ENCODE measurements around the gene DLL4. TPM values are rescaled to one million over a fixed set of nuclear protein-coding genes. Genes with fewer than 3 reads are reported as not detected.

Gene DLL4
- total RNA-seq, 1 experiment from 2014 or later = 0.11 TPM

DNA sequence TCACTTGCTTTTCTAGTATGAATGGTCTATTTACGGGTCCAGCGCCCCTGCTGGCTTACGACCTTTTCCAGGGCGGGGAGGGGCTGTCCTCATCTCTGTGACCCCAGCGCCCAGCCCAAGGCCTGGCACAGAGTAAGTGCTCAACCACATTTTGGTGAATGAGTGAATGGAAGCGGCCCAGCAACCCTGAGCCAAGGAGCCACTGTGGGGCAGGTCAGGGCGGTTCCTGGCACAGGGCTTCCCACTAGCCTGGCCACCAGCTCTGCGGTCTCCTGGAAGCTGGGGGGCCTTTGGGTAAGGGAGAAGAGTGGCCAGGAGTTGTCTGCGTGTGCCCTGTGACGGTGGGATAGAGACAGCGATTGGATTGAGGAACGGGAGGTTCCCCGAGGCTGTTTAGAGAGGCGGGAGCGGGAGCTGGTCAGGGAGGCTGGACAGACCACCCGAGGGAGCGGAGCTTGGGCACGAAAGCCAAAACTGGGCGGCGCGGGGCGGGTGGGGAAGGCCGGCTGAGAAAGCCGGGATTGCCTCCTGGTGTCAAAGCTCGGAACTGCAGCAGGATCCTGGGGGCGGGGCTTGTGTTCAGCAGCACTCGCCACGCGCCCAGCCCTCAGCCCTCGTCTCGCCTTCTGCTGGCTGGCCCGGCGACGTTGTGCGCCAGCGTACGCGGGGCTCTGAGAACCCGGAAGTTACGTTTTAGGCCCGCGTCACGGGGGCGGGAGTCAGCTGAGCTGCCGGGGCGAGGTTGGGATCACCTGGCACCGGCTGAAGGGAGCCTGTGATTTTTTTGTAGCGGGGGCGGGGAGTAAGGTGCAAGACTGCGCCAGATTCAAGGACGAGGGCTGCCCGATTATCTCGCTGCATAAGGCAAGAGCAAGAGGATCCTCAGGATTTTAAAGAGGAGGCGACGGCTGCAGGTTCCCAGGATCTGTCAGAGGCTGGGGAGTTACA lies 35.1 kb upstream of the DLL4 start, which contains the start of gene VPS18:
VPS18 (plus strand) TSS at position 718 of the 948 bp plus-strand sequence. CDS start 319 bp downstream, outside the sequence.
- no peaks in the 10 kb centered on the region for H3K27me3 ChIP-seq (replicated peaks; ENCODE audit: insufficient read depth, low read depth, low read length, poor library complexity)
- ChIA-PET CTCF (interaction anchor here (0.5 to 3.0 kb wide), 13 partner anchors 10 to 1403 kb away, joined by 3 to 103 read pairs (median 5); partner anchors contain the start of genes RHOV and RPUSD2), POLR2A (ENCODE audit: low non-redundant PET) (no interaction called here)
- peak within 1 kb of the TSS; percentile 79 for H3K27ac ChIP-seq (ENCODE audit: low read depth, low read length, poor library complexity, severe bottlenecking)
- no TSS peak for BruUV-seq (replicated peaks)
- intact Hi-C loops (cut with micrococcal nuclease; ENCODE audit: unreplicated experiment) = loop anchor here (1.0 to 2.0 kb wide), 4 partner anchors 35 to 305 kb away; no protein-coding TSS in a partner anchor
- TF ChIP-seq, protein P1, sequence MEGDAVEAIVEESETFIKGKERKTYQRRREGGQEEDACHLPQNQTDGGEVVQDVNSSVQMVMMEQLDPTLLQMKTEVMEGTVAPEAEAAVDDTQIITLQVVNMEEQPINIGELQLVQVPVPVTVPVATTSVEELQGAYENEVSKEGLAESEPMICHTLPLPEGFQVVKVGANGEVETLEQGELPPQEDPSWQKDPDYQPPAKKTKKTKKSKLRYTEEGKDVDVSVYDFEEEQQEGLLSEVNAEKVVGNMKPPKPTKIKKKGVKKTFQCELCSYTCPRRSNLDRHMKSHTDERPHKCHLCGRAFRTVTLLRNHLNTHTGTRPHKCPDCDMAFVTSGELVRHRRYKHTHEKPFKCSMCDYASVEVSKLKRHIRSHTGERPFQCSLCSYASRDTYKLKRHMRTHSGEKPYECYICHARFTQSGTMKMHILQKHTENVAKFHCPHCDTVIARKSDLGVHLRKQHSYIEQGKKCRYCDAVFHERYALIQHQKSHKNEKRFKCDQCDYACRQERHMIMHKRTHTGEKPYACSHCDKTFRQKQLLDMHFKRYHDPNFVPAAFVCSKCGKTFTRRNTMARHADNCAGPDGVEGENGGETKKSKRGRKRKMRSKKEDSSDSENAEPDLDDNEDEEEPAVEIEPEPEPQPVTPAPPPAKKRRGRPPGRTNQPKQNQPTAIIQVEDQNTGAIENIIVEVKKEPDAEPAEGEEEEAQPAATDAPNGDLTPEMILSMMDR (conservative IDR thresholded peaks at IDR 0.05; ENCODE audit: low read depth, low read length) = peak; percentile 87
- TF ChIP-seq EZH2 (IDR thresholded peaks at IDR 0.05; ENCODE audit: borderline replicate concordance, low read depth, low read length, poor library complexity, severe bottlenecking) = no peak
- H3K9me3 ChIP-seq (ENCODE audit: low read depth, low read length, poor library complexity, severe bottlenecking) = no peaks in the 10 kb centered on the region
- peak; percentile 98 for DNase-seq (ENCODE audit: low spot score)
- peaks cover 5% of the 10 kb centered on the region for H3K36me3 ChIP-seq (ENCODE audit: insufficient read depth, low read length, poor library complexity, severe bottlenecking)
- H3K4me1 ChIP-seq (ENCODE audit: insufficient read depth, low read length, poor library complexity, severe bottlenecking) = peaks cover 6% of the 10 kb centered on the region
- H3K4me3 ChIP-seq (ENCODE audit: low read depth, low read length, poor library complexity, severe bottlenecking) = peak within 1 kb of the TSS; percentile 95

DNA sequence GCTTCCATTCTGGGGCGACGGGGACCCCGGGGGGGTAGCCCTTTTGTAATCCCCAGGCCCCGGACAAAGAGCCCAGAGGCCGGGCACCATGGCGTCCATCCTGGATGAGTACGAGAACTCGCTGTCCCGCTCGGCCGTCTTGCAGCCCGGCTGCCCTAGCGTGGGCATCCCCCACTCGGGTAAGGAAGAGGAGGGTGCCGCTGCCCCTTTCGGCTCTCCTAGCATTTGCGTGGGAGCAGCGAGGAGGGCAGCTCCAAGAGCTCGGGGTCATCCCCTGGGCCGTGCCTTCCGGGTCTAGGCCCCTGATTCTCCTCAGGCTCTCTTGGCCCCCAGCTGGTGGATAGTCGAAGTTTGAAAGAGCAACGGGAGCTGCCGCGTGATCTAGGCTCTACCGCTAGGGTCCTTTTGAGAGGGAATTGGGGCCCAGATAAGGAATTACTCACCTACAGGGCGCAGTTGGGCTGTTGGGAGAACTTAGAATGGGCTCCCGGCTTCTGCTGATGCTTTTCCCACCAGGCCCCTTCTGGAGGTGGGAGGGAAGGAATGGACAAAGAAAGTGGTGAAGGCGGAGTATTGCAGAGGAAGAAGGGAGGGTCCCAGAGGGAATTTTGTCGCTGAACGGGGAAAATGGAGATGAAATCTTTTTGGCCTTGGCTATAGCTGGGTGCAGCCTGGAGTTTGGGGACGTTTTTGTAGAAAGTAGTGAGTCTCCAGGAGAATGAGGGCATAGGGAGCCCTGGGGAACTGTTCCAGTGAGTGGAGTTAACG lies 34.3 kb upstream of the DLL4 start:
- peak overlapping the region; percentile 95 for H3K4me3 ChIP-seq (ENCODE audit: low read depth, low read length, poor library complexity, severe bottlenecking)
- peaks cover 6% of the 10 kb centered on the region for H3K4me1 ChIP-seq (ENCODE audit: insufficient read depth, low read length, poor library complexity, severe bottlenecking)
- TF ChIP-seq, protein P1 (conservative IDR thresholded peaks at IDR 0.05; ENCODE audit: low read depth, low read length) = peak; percentile 47
- no peak for TF ChIP-seq EZH2 (IDR thresholded peaks at IDR 0.05; ENCODE audit: borderline replicate concordance, low read depth, low read length, poor library complexity, severe bottlenecking)
- H3K27ac ChIP-seq (ENCODE audit: low read depth, low read length, poor library complexity, severe bottlenecking) = peak overlapping the region; percentile 79
- DNase-seq (ENCODE audit: low spot score) = peak; percentile 87
- intact Hi-C loops (cut with micrococcal nuclease; ENCODE audit: unreplicated experiment) = loop anchor here (1.0 kb wide), 1 partner anchor 36 kb away; no protein-coding TSS in a partner anchor
- H3K27me3 ChIP-seq (replicated peaks; ENCODE audit: insufficient read depth, low read depth, low read length, poor library complexity) = no peaks in the 10 kb centered on the region
- BruUV-seq (replicated peaks) = TSS peak; percentile 75
- H3K36me3 ChIP-seq (ENCODE audit: insufficient read depth, low read length, poor library complexity, severe bottlenecking) = peaks cover 9% of the 10 kb centered on the region
- no peaks in the 10 kb centered on the region for H3K9me3 ChIP-seq (ENCODE audit: low read depth, low read length, poor library complexity, severe bottlenecking)
- ChIA-PET CTCF (interaction anchor here (0.6 to 3.0 kb wide), 11 partner anchors 9 to 1402 kb away, joined by 3 to 103 read pairs (median 5); partner anchors contain the start of gene RHOV), POLR2A (ENCODE audit: low non-redundant PET) (interaction anchor here (0.5 kb wide), 1 partner anchor 9 kb away, joined by 7 read pairs; no protein-coding TSS in a partner anchor)

DNA sequence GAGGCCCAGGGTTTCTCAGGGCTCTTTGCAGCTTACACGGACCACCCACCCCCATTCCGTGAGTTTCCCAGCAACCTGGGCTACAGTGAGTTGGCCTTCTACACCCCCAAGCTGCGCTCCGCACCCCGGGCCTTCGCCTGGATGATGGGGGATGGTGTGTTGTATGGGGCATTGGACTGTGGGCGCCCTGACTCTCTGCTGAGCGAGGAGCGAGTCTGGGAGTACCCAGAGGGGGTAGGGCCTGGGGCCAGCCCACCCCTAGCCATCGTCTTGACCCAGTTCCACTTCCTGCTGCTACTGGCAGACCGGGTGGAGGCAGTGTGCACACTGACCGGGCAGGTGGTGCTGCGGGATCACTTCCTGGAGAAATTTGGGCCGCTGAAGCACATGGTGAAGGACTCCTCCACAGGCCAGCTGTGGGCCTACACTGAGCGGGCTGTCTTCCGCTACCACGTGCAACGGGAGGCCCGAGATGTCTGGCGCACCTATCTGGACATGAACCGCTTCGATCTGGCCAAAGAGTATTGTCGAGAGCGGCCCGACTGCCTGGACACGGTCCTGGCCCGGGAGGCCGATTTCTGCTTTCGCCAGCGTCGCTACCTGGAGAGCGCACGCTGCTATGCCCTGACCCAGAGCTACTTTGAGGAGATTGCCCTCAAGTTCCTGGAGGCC lies 29.5 kb upstream of the DLL4 start:
- Histone ChIP-seq H3K9me3 (ENCODE audit: low read depth, low read length, poor library complexity, severe bottlenecking) (no peaks in the 10 kb centered on the region), H3K36me3 (ENCODE audit: insufficient read depth, low read length, poor library complexity, severe bottlenecking) (peaks cover 28% of the 10 kb centered on the region), H3K4me1 (ENCODE audit: insufficient read depth, low read length, poor library complexity, severe bottlenecking) (peaks cover 6% of the 10 kb centered on the region), H3K27me3 (replicated peaks; ENCODE audit: insufficient read depth, low read depth, low read length, poor library complexity) (no peaks in the 10 kb centered on the region), H3K4me3 (ENCODE audit: low read depth, low read length, poor library complexity, severe bottlenecking) (no peak overlapping the region), H3K27ac (ENCODE audit: low read depth, low read length, poor library complexity, severe bottlenecking) (no peak overlapping the region)
- POLR2A ChIA-PET (ENCODE audit: low non-redundant PET) = no interaction called here
- no peak for DNase-seq (ENCODE audit: low spot score)
- no peak for TF ChIP-seq EZH2 (IDR thresholded peaks at IDR 0.05; ENCODE audit: borderline replicate concordance, low read depth, low read length, poor library complexity, severe bottlenecking)
- TF ChIP-seq, protein P1 (conservative IDR thresholded peaks at IDR 0.05; ENCODE audit: low read depth, low read length) = no peak
- intact Hi-C loops (cut with micrococcal nuclease; ENCODE audit: unreplicated experiment) = no loop called here
- CTCF ChIA-PET = no interaction called here
- no TSS peak for BruUV-seq (replicated peaks)

Measured in A673 (cell line).